HG02571 (cell line): ENCODE results near the gene F13B.
"Not testable (repeated sequence)": the region's sequence is repeated elsewhere in the genome, so short reads cannot be mapped to it uniquely, and the experiment has no call there.

ENCODE experiments used
- ATAC-seq: cut with Tn5 transposase; IDR thresholded peaks from one replicate; pipeline ENCODE4 v1.9.1; 2021; ENCODE audit warnings: mild to moderate bottlenecking, moderate library complexity; ENCODE audit not compliant: unreplicated experiment

The F13B gene

GRCh38 chr1:197066719-197067456 is at the start of gene F13B:
Gene F13B, minus strand, starts transcription at chr1:197067260. Its CDS starts 37 bp downstream, at chr1:197067223.
- ATAC-seq: no peak

GRCh38 chr1:197116156-197116555 is 49.1 kb upstream of the F13B start:
- ATAC-seq: no peak

GRCh38 chr1:197106869-197107268 is 39.8 kb upstream of the F13B start:
- no peak for ATAC-seq

- ATAC-seq: no peak
These were observed 36.2 kb upstream of the F13B start for GRCh38 chr1:197103300-197103699.

- ATAC-seq: no peak
These were observed 34.9 kb upstream of the F13B start for GRCh38 chr1:197101978-197102377.

- ATAC-seq: no peak
These were observed 33.6 kb upstream of the F13B start for GRCh38 chr1:197100677-197101076.

- ATAC-seq: no peak
These were observed 32.4 kb upstream of the F13B start for GRCh38 chr1:197099444-197099843.

- not testable (repeated sequence) for ATAC-seq
These were observed 29.9 kb upstream of the F13B start for GRCh38 chr1:197096971-197097370.

- no peak for ATAC-seq
These were observed 29.1 kb upstream of the F13B start for GRCh38 chr1:197096137-197096536.

- ATAC-seq: no peak
These were observed 26.3 kb upstream of the F13B start for GRCh38 chr1:197093226-197093885.

GRCh38 chr1:197092491-197093023 is 25.5 kb upstream of the F13B start:
- ATAC-seq: no peak

GRCh38 chr1:197083474-197083873 is 16.4 kb upstream of the F13B start:
- no peak for ATAC-seq

GRCh38 chr1:197081117-197081753 is 14.2 kb upstream of the F13B start:
- ATAC-seq: no peak

- no peak for ATAC-seq
These were observed 13.3 kb upstream of the F13B start for GRCh38 chr1:197080323-197080722.

- no peak for ATAC-seq
These were observed 9.5 kb upstream of the F13B start for GRCh38 chr1:197076585-197076984.

- ATAC-seq: no peak
These were observed 6.9 kb upstream of the F13B start for GRCh38 chr1:197073978-197074377.

GRCh38 chr1:197067457-197067818 is 378 bp upstream of the F13B start:
- no peak for ATAC-seq

GRCh38 chr1:197066277-197066676 is 783 bp downstream of the F13B start:
- ATAC-seq: no peak

GRCh38 chr1:197065559-197065958 is 1.5 kb downstream of the F13B start:
- ATAC-seq: no peak

- ATAC-seq: no peak
These were observed 3.8 kb downstream of the F13B start for GRCh38 chr1:197063212-197063611.

- ATAC-seq: peak; percentile 86
These were observed 4.4 kb downstream of the F13B start for GRCh38 chr1:197062692-197063091.

GRCh38 chr1:197049100-197049499 is 18.0 kb downstream of the F13B start:
- ATAC-seq: no peak
